GM12891 (cell line): Measurements from ENCODE around the gene KCNA3.
"Not testable (repeated sequence)": the region's sequence is repeated elsewhere in the genome, so short reads cannot be mapped to it uniquely, and the experiment has no call there.

Experiments used
- DNase-seq: peaks from one replicate; pipeline ENCODE4 v3.0.0; 2011; ENCODE audit warnings: low spot score; ENCODE audit not compliant: insufficient read length
- FAIRE-seq: peaks from 2 replicates; lab custom pipeline; 2011; peaks lifted over from hg19 to GRCh38; lab: Jason Lieb, UNC
- PAX5 ChIP-seq: IDR thresholded peaks from 2 replicates; pipeline ENCODE4 v1.6.1; 2011; ENCODE audit warnings: low read length, moderate library complexity, mild to moderate bottlenecking; ENCODE audit not compliant: insufficient read depth, severe bottlenecking
- POLR2A ChIP-seq: IDR thresholded peaks from 2 replicates; pipeline ENCODE4 v1.6.1; 2011; ENCODE audit warnings: low read depth, low read length, control low read depth
- POLR2AphosphoS5 ChIP-seq: IDR thresholded peaks from 2 replicates; pipeline ENCODE4 v1.6.1; 2011; ENCODE audit warnings: low read depth, low read length, control low read depth
- POU2F2 ChIP-seq: IDR thresholded peaks from 2 replicates; pipeline ENCODE4 v1.6.1; 2011; ENCODE audit warnings: low read depth, mild to moderate bottlenecking, control low read depth, low read length, moderate library complexity
- SPI1 ChIP-seq: IDR thresholded peaks from 2 replicates; pipeline ENCODE4 v1.6.1; 2011; ENCODE audit warnings: low read depth, low read length, control low read depth
- TAF1 ChIP-seq: IDR thresholded peaks from 2 replicates; pipeline ENCODE4 v1.6.1; 2011; ENCODE audit warnings: low read depth, low read length, control low read depth

The KCNA3 gene

GRCh38 chr1:110671361-110671760 is 3.4 kb downstream of the KCNA3 start:
- TF ChIP-seq POLR2AphosphoS5 (no peak), PAX5 (no peak), POU2F2 (no peak), POLR2A (no peak), TAF1 (no peak), SPI1 (no peak)
- FAIRE-seq, result no peak

GRCh38 chr1:110668549-110668948 is 6.2 kb downstream of the KCNA3 start:
- TF ChIP-seq TAF1 (no peak), POLR2AphosphoS5 (no peak)
- FAIRE-seq, result no peak
- no peak for DNase-seq

More at GRCh38 chr1:110671361-110671760, 3.4 kb downstream of the KCNA3 start:
- DNase-seq, result no peak

GRCh38 chr1:110667776-110668175 is 7.0 kb downstream of the KCNA3 start:
- no peak for DNase-seq

GRCh38 chr1:110663241-110663640 is 11.5 kb downstream of the KCNA3 start:
- FAIRE-seq (peak; percentile 26), DNase-seq (no peak)
- TF ChIP-seq TAF1 (no peak), POLR2AphosphoS5 (no peak), SPI1 (no peak), PAX5 (no peak), POLR2A (no peak), POU2F2 (no peak)

More at GRCh38 chr1:110667776-110668175, 7.0 kb downstream of the KCNA3 start:
- FAIRE-seq, result no peak
- TF ChIP-seq TAF1 (no peak), POU2F2 (no peak), POLR2A (no peak), SPI1 (no peak), POLR2AphosphoS5 (no peak), PAX5 (no peak)

GRCh38 chr1:110659559-110659958 is 15.2 kb downstream of the KCNA3 start:
- not testable (repeated sequence) for DNase-seq
- peak; percentile 38 for FAIRE-seq

- no peak for FAIRE-seq
These were observed 17.4 kb downstream of the KCNA3 start for GRCh38 chr1:110657351-110657750.

GRCh38 chr1:110650609-110651008 is 24.1 kb downstream of the KCNA3 start:
- FAIRE-seq, result no peak
- no peak for DNase-seq
- TF ChIP-seq POU2F2, result no peak
- TF ChIP-seq PAX5, result no peak

More at GRCh38 chr1:110657351-110657750, 17.4 kb downstream of the KCNA3 start:
- TF ChIP-seq POLR2AphosphoS5, result no peak
- TF ChIP-seq PAX5, result no peak
- no peak for TF ChIP-seq POU2F2
- TF ChIP-seq POLR2A, result no peak
- no peak for TF ChIP-seq TAF1
- TF ChIP-seq SPI1, result no peak
- DNase-seq, result no peak

GRCh38 chr1:110648417-110648816 is 26.3 kb downstream of the KCNA3 start:
- FAIRE-seq (no peak), DNase-seq (no peak)
- TF ChIP-seq POLR2A (no peak), PAX5 (no peak), SPI1 (no peak), TAF1 (no peak), POU2F2 (no peak), POLR2AphosphoS5 (no peak)

- FAIRE-seq, result no peak
- TF ChIP-seq PAX5 (no peak), TAF1 (no peak), SPI1 (no peak), POLR2A (no peak), POLR2AphosphoS5 (no peak), POU2F2 (no peak)
- DNase-seq, result no peak
These were observed 27.4 kb downstream of the KCNA3 start for GRCh38 chr1:110647254-110647891.

GRCh38 chr1:110645821-110646735 is 28.7 kb downstream of the KCNA3 start:
- TF ChIP-seq PAX5 (no peak), POLR2AphosphoS5 (no peak), TAF1 (no peak), POLR2A (no peak), POU2F2 (no peak), SPI1 (no peak)
- FAIRE-seq (peak; percentile 35), DNase-seq (no peak)
